CD4-positive, alpha-beta T cell (primary cell): ENCODE data around the gene GUCA2A. TPM values are rescaled to one million over a fixed set of nuclear protein-coding genes. Genes with fewer than 3 reads are reported as not detected.
A peak's percentile ranks its signal among the peaks of the same experiment; 100 is the strongest.

ENCODE experiments used
- ATAC-seq: fragments of 200-7000 bp; cut with Tn5 transposase; one replicate; pipeline ENCODE4 v1.10.0; 2022; ENCODE audit warnings: mild to moderate bottlenecking; ENCODE audit not compliant: poor library complexity
- CTCF ChIA-PET: fragments of 350-600 bp; sonication (Branson Sonifier 250); formaldehyde crosslinking; loops from one replicate; lab custom pipeline; 2021; ENCODE audit warnings: antibody characterized with exemption, inconsistent platforms; lab: Charles Lee
- POLR2A ChIA-PET: fragments of 350-600 bp; sonication (Branson Sonifier 250); formaldehyde crosslinking; loops from one replicate; lab custom pipeline; 2021; ENCODE audit warnings: antibody characterized with exemption, inconsistent platforms; lab: Charles Lee
- DNase-seq, 14 experiments: peaks; one replicate each; pipeline ENCODE4 v3.0.0-alpha.2; 2013 to 2020; ENCODE audit warnings: mixed read lengths in 2 of 14
- H3K27ac ChIP-seq, 2 donors: one replicate each; pipeline versions ENCODE4 v1.5.1 to v1.7.0; 2013; ENCODE audit warnings: low read length in 2 of 2, low read depth in 1 of 2, mild to moderate bottlenecking in 1 of 2
- H3K27me3 ChIP-seq, 2 experiments: 1 replicate in 1 of 2; 2 replicates in 1 of 2; pipeline versions ENCODE4 v1.6.1 to v1.7.0; 2013; ENCODE audit warnings: low read length in 2 of 2, control low read depth in 1 of 2, mild to moderate bottlenecking in 1 of 2, moderate library complexity in 1 of 2; ENCODE audit not compliant: insufficient read depth in 2 of 2, control insufficient read depth in 1 of 2
- H3K36me3 ChIP-seq: one replicate; pipeline ENCODE4 v1.6.1; 2013; ENCODE audit warnings: low read length, control low read depth; ENCODE audit not compliant: insufficient read depth
- H3K4me1 ChIP-seq: one replicate; pipeline ENCODE4 v1.6.1; 2013; ENCODE audit warnings: low read length, control low read depth; ENCODE audit not compliant: insufficient read depth
- H3K4me3 ChIP-seq: one replicate; pipeline ENCODE4 v1.5.1; 2013; ENCODE audit warnings: mild to moderate bottlenecking, low read length, moderate library complexity
- H3K9me3 ChIP-seq, 2 experiments: 1 replicate in 1 of 2; 2 replicates in 1 of 2; pipeline versions ENCODE4 v1.6.1 to v1.7.0; 2013; ENCODE audit warnings: low read length in 2 of 2, mild to moderate bottlenecking in 2 of 2, control low read depth in 1 of 2, moderate library complexity in 1 of 2; ENCODE audit not compliant: control insufficient read depth in 1 of 2, insufficient read depth in 1 of 2
- H3K27ac Mint-ChIP-seq: one replicate; pipeline ENCODE4 v1.8.0; 2020; ENCODE audit warnings: mixed read lengths
- H3K27me3 Mint-ChIP-seq: one replicate; pipeline ENCODE4 v1.8.0; 2021; ENCODE audit warnings: mixed read lengths
- H3K36me3 Mint-ChIP-seq: one replicate; pipeline ENCODE4 v1.8.0; 2021; ENCODE audit warnings: low read depth, mixed read lengths
- H3K4me1 Mint-ChIP-seq: one replicate; pipeline ENCODE4 v1.8.0; 2021; ENCODE audit warnings: low read depth, mixed read lengths
- H3K4me3 Mint-ChIP-seq: one replicate; pipeline ENCODE4 v1.8.0; 2020; ENCODE audit warnings: mild to moderate bottlenecking, mixed read lengths
- H3K9me3 Mint-ChIP-seq: one replicate; pipeline ENCODE4 v1.8.0; 2020; ENCODE audit warnings: mixed read lengths
- CTCF ChIP-seq: fragments of 200-600 bp; IDR thresholded peaks from one replicate; pipeline ENCODE4 v1.8.0; 2022; ENCODE audit warnings: antibody characterized with exemption, mild to moderate bottlenecking
- intact Hi-C, 2 experiments: fragments of 100-400 bp; cut with DNase I in 1 of 2; cut with micrococcal nuclease in 1 of 2; formaldehyde crosslinking; loops; one replicate each; pipeline versions ENCODE4 v1.15.1 to v1.9.0; 2023 to 2025; cut with DNase I, micrococcal nuclease
- total RNA-seq, 174 experiments: library from RNA in 2 of 174; stranded (reverse) in 2 of 174; gene quantifications; one replicate each; pipeline ENCODE4 v1.2.3 and lab custom pipeline; 2021 to 2026

Gene GUCA2A
- total RNA-seq, 2 experiments from 2014 or later, result not detected

- Histone ChIP-seq H3K4me3 (no peak overlapping the region), H3K36me3 (no peaks in the 10 kb centered on the region), H3K9me3 (peaks cover 0 to 2% of the 10 kb centered on the region in 2 experiments), H3K27me3 (no peaks in the 10 kb centered on the region), H3K27ac (no peak overlapping the region), H3K4me1 (peaks cover under 1% of the 10 kb centered on the region)
- no peak for TF ChIP-seq CTCF
- H3K27me3 Mint-ChIP-seq, result peaks cover 4% of the 10 kb centered on the region
- CTCF ChIA-PET, result no interaction called here
- intact Hi-C loops, result no loop called here
- DNase-seq (no peak), ATAC-seq (no peak)
- no peak overlapping the region for H3K4me3 Mint-ChIP-seq
- H3K36me3 Mint-ChIP-seq, result no peaks in the 10 kb centered on the region
- H3K4me1 Mint-ChIP-seq, result no peaks in the 10 kb centered on the region
- no peaks in the 10 kb centered on the region for H3K9me3 Mint-ChIP-seq
- H3K27ac Mint-ChIP-seq, result no peak overlapping the region
- POLR2A ChIA-PET, result no interaction called here
These were observed 3.3 kb upstream of the GUCA2A start for GRCh38 chr1:42167611-42168390.

- CTCF ChIA-PET, result no interaction called here
- Mint-ChIP-seq H3K27ac (no peak overlapping the region), H3K27me3 (peaks cover 4% of the 10 kb centered on the region), H3K4me1 (no peaks in the 10 kb centered on the region), H3K4me3 (no peak overlapping the region), H3K9me3 (peaks cover 4% of the 10 kb centered on the region), H3K36me3 (no peaks in the 10 kb centered on the region)
- H3K36me3 ChIP-seq, result no peaks in the 10 kb centered on the region
- POLR2A ChIA-PET, result no interaction called here
- no peaks in the 10 kb centered on the region for H3K4me1 ChIP-seq
- TF ChIP-seq CTCF, result no peak
- no peak overlapping the region for H3K27ac ChIP-seq
- intact Hi-C loops, result no loop called here
- ATAC-seq (no peak), DNase-seq (no peak)
- peaks cover 0 to 8% of the 10 kb centered on the region in 2 experiments for H3K9me3 ChIP-seq
- no peaks in the 10 kb centered on the region for H3K27me3 ChIP-seq
- H3K4me3 ChIP-seq, result no peak overlapping the region
These were observed 1.1 kb upstream of the GUCA2A start for GRCh38 chr1:42165511-42166210.

GRCh38 chr1:42163536-42164503 lies 725 bp downstream of the GUCA2A start:
- ChIA-PET POLR2A (no interaction called here), CTCF (interaction anchor here (1.7 kb wide), 1 partner anchor 9 kb away, joined by 4 read pairs; no protein-coding TSS in a partner anchor)
- intact Hi-C loops, result no loop called here
- no peak overlapping the region for H3K27ac Mint-ChIP-seq
- Histone ChIP-seq H3K9me3 (peaks cover 0 to 8% of the 10 kb centered on the region in 2 experiments), H3K27me3 (no peaks in the 10 kb centered on the region), H3K36me3 (no peaks in the 10 kb centered on the region), H3K4me3 (no peak overlapping the region), H3K4me1 (no peaks in the 10 kb centered on the region), H3K27ac (no peak overlapping the region)
- DNase-seq, result peak in 1 of 14 experiments; percentile 4
- H3K9me3 Mint-ChIP-seq, result peaks cover 5% of the 10 kb centered on the region
- H3K4me1 Mint-ChIP-seq, result no peaks in the 10 kb centered on the region
- ATAC-seq, result no peak
- H3K27me3 Mint-ChIP-seq, result peaks cover 4% of the 10 kb centered on the region
- TF ChIP-seq CTCF, result no peak
- no peaks in the 10 kb centered on the region for H3K36me3 Mint-ChIP-seq
- no peak overlapping the region for H3K4me3 Mint-ChIP-seq
